NT2/D1 (cell line): ENCODE measurements around the gene CD1B.

Experiments used
- SUZ12 ChIP-seq: IDR thresholded peaks from 2 replicates; pipeline ENCODE4 v1.6.1; 2011; ENCODE audit not compliant: insufficient read length, insufficient read depth; ENCODE audit errors: extremely low read depth
- ZNF274 ChIP-seq: IDR thresholded peaks from 2 replicates; pipeline ENCODE4 v1.6.1; 2011; ENCODE audit warnings: mild to moderate bottlenecking, low read depth, low read length

- no peak for TF ChIP-seq ZNF274
- TF ChIP-seq SUZ12 = no peak
Observed at GRCh38 chr1:158356616-158357015, 25.3 kb upstream of the CD1B start.
